KMS-11 (cell line): ENCODE data around the gene FSTL1.

Experiments
- H2AFZ ChIP-seq: fragments of 200-600 bp; sonication (generic); 2 replicates; pipeline ENCODE4 v1.6.1; 2016; ENCODE audit warnings: antibody characterized with exemption, mixed run types, low read depth
- H3K27ac ChIP-seq: fragments of 200-600 bp; sonication (generic); 2 replicates; pipeline ENCODE4 v1.6.1; 2016; ENCODE audit warnings: mild to moderate bottlenecking, mixed run types
- H3K27me3 ChIP-seq: fragments of 200-600 bp; sonication (generic); 2 replicates; pipeline ENCODE4 v1.6.1; 2017; ENCODE audit warnings: mild to moderate bottlenecking, low read depth, mixed run types, moderate library complexity; ENCODE audit not compliant: insufficient read depth
- H3K36me3 ChIP-seq: fragments of 200-600 bp; sonication (generic); 2 replicates; pipeline ENCODE4 v1.6.1; 2017; ENCODE audit warnings: mild to moderate bottlenecking, mixed run types; ENCODE audit not compliant: insufficient read depth
- H3K4me1 ChIP-seq: fragments of 200-600 bp; sonication (generic); 2 replicates; pipeline ENCODE4 v1.6.1; 2016; ENCODE audit warnings: mild to moderate bottlenecking, low read depth, mixed run types; ENCODE audit not compliant: poor library complexity, severe bottlenecking
- H3K4me2 ChIP-seq: fragments of 200-600 bp; sonication (generic); 2 replicates; pipeline ENCODE4 v1.7.0; 2016; ENCODE audit warnings: mild to moderate bottlenecking, mixed run types
- H3K4me3 ChIP-seq: fragments of 200-600 bp; sonication (generic); IDR thresholded peaks from 2 replicates; pipeline ENCODE4 v1.6.1; 2017; ENCODE audit warnings: low read depth, low read length, mixed read lengths; ENCODE audit not compliant: insufficient read depth
- H3K79me2 ChIP-seq: fragments of 200-600 bp; sonication (generic); 2 replicates; pipeline ENCODE4 v1.6.1; 2016; ENCODE audit warnings: low read depth, mixed run types; ENCODE audit not compliant: insufficient read depth
- H3K9ac ChIP-seq: fragments of 200-600 bp; sonication (generic); 2 replicates; pipeline ENCODE4 v1.6.1; 2016; ENCODE audit warnings: mild to moderate bottlenecking, mixed run types
- H4K20me1 ChIP-seq: fragments of 200-600 bp; sonication (generic); 2 replicates; pipeline ENCODE4 v1.6.1; 2016; ENCODE audit warnings: mild to moderate bottlenecking, mixed run types; ENCODE audit not compliant: insufficient read depth
- TF ChIP-seq, protein P1 (sequence below): fragments of 200-600 bp; sonication (generic); conservative IDR thresholded peaks from 2 replicates; pipeline ENCODE4 v1.6.1; 2017; ENCODE audit warnings: low read depth, mild to moderate bottlenecking, antibody characterized with exemption, low read length, moderate library complexity, mixed read lengths

The FSTL1 gene

GRCh38 chr3:120452816-120453215 is 2.0 kb upstream of the FSTL1 start:
- H3K4me1 ChIP-seq: no peaks in the 10 kb centered on the region
- no peaks in the 10 kb centered on the region for H4K20me1 ChIP-seq
- no peak overlapping the region for H3K4me3 ChIP-seq
- no peak overlapping the region for H3K27ac ChIP-seq
- no peaks in the 10 kb centered on the region for H3K27me3 ChIP-seq
- H3K4me2 ChIP-seq: no peak overlapping the region
- H3K79me2 ChIP-seq: no peaks in the 10 kb centered on the region
- H3K9ac ChIP-seq: no peak overlapping the region
- H2AFZ ChIP-seq: no peak overlapping the region
- no peaks in the 10 kb centered on the region for H3K36me3 ChIP-seq
- TF ChIP-seq, protein P1, sequence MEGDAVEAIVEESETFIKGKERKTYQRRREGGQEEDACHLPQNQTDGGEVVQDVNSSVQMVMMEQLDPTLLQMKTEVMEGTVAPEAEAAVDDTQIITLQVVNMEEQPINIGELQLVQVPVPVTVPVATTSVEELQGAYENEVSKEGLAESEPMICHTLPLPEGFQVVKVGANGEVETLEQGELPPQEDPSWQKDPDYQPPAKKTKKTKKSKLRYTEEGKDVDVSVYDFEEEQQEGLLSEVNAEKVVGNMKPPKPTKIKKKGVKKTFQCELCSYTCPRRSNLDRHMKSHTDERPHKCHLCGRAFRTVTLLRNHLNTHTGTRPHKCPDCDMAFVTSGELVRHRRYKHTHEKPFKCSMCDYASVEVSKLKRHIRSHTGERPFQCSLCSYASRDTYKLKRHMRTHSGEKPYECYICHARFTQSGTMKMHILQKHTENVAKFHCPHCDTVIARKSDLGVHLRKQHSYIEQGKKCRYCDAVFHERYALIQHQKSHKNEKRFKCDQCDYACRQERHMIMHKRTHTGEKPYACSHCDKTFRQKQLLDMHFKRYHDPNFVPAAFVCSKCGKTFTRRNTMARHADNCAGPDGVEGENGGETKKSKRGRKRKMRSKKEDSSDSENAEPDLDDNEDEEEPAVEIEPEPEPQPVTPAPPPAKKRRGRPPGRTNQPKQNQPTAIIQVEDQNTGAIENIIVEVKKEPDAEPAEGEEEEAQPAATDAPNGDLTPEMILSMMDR: no peak

DNA sequence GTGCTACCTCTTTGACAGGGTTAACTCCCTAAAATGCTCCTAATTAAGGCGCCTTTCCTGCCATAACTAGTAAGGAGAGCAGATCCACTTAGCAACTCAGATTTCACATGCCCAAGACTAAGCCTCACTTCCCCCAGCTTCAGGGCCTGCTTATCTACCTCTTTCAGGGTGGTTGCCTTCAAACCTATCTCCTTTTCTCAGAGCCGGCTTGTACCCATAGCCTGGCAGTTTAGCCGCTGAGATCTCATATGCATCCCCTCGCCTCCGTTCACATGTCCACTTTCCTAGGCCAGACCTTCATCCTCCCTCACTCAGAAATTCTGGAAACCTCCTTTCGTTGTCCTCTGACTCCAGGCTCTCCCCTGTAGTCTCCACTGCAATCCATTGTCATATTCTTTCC is 1.0 kb upstream of the FSTL1 start:
- H3K79me2 ChIP-seq: no peaks in the 10 kb centered on the region
- no peak overlapping the region for H3K27ac ChIP-seq
- H3K27me3 ChIP-seq: no peaks in the 10 kb centered on the region
- H2AFZ ChIP-seq: no peak overlapping the region
- H3K4me2 ChIP-seq: no peak overlapping the region
- TF ChIP-seq, protein P1: no peak
- H3K36me3 ChIP-seq: no peaks in the 10 kb centered on the region
- H4K20me1 ChIP-seq: no peaks in the 10 kb centered on the region
- no peak overlapping the region for H3K4me3 ChIP-seq
- H3K4me1 ChIP-seq: no peaks in the 10 kb centered on the region
- H3K9ac ChIP-seq: no peak overlapping the region

DNA sequence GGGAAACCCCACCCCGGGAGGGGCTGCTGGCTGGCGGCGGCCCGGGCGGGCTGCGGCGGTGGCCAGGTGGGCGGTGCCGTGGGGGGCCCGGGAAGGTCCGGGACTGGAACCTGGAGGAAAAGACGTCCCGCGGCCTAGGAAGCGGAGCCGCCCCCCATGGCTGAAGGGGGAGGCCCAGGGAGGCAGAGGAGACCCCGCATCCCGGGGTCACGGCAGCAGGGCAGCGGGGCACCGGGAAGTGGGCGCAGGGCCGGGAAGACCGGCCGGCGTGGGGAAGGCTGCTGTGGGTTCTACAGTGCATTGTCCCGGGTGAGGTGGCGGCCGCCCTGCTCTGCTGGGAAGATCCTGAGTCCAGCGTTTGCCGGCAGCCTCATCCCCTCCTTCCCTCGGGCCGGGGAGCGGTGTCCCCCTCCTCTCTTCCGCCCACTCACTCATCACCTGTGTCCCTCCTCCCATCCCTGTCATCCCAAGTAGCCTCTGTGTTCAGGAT is 525 bp upstream of the FSTL1 start:
- Histone ChIP-seq H3K27ac (no peak overlapping the region), H3K79me2 (no peaks in the 10 kb centered on the region), H3K4me2 (no peak overlapping the region), H2AFZ (no peak overlapping the region), H3K4me1 (no peaks in the 10 kb centered on the region), H4K20me1 (no peaks in the 10 kb centered on the region), H3K36me3 (no peaks in the 10 kb centered on the region), H3K4me3 (no peak overlapping the region), H3K9ac (no peak overlapping the region), H3K27me3 (no peaks in the 10 kb centered on the region)
- TF ChIP-seq, protein P1: no peak

- no peak overlapping the region for H3K4me3 ChIP-seq
- TF ChIP-seq, protein P1: no peak
- no peaks in the 10 kb centered on the region for H3K27me3 ChIP-seq
- peak overlapping the region; percentile 39; the same call in 1 of the 2 replicates for H2AFZ ChIP-seq
- no peaks in the 10 kb centered on the region for H3K36me3 ChIP-seq
- H4K20me1 ChIP-seq: no peaks in the 10 kb centered on the region
- no peak overlapping the region for H3K27ac ChIP-seq
- no peak overlapping the region for H3K9ac ChIP-seq
- H3K79me2 ChIP-seq: no peaks in the 10 kb centered on the region
- no peak overlapping the region for H3K4me2 ChIP-seq
- no peaks in the 10 kb centered on the region for H3K4me1 ChIP-seq
These were observed 842 bp downstream of the FSTL1 start for GRCh38 chr3:120449701-120450599.
